CD4-positive, alpha-beta memory T cell (primary cell): Measurements from ENCODE around the gene CILP2. TPM values are rescaled to one million over a fixed set of nuclear protein-coding genes. Genes with fewer than 3 reads are reported as not detected.

Source experiments
- CTCF ChIA-PET: fragments of 350-600 bp; sonication (Branson Sonifier 250); formaldehyde crosslinking; loops from one replicate; lab custom pipeline; 2021; ENCODE audit warnings: inconsistent platforms; ENCODE audit not compliant: partially characterized antibody; lab: Charles Lee
- POLR2A ChIA-PET: fragments of 350-600 bp; sonication (Branson Sonifier 250); formaldehyde crosslinking; loops from one replicate; lab custom pipeline; 2021; ENCODE audit not compliant: partially characterized antibody; lab: Charles Lee
- DNase-seq, 5 donors: peaks; one replicate each; pipeline versions ENCODE4 v3.0.0 to v3.0.0-alpha.2; 2020 to 2022; ENCODE audit warnings: mixed read lengths in 1 of 5
- H3K27ac ChIP-seq: one replicate; pipeline ENCODE4 v1.7.0; 2013; ENCODE audit warnings: low read depth, low read length
- H3K27me3 ChIP-seq: 2 replicates; pipeline ENCODE4 v1.7.0; 2013; ENCODE audit warnings: mild to moderate bottlenecking, low read length, moderate library complexity; ENCODE audit not compliant: insufficient read depth
- H3K36me3 ChIP-seq: 2 replicates; pipeline ENCODE4 v1.7.0; 2013; ENCODE audit warnings: mild to moderate bottlenecking, low read length, moderate library complexity; ENCODE audit not compliant: insufficient read depth
- H3K4me1 ChIP-seq: 2 replicates; pipeline ENCODE4 v1.7.0; 2013; ENCODE audit warnings: mild to moderate bottlenecking, low read length, moderate library complexity; ENCODE audit not compliant: insufficient read depth
- H3K4me3 ChIP-seq, 2 donors: one replicate each; pipeline ENCODE4 v1.7.0; 2013; ENCODE audit warnings: low read length in 2 of 2, mild to moderate bottlenecking in 1 of 2
- H3K9me3 ChIP-seq, 2 donors: one replicate each; pipeline ENCODE4 v1.7.0; 2013; ENCODE audit warnings: low read length in 2 of 2, control low read depth in 1 of 2; ENCODE audit not compliant: control insufficient read depth in 1 of 2
- H3K27ac Mint-ChIP-seq, 7 donors: one replicate each; pipeline ENCODE4 v1.8.0; 2020 to 2021; ENCODE audit warnings: mixed read lengths in 7 of 7, mild to moderate bottlenecking in 6 of 7, inconsistent platforms in 3 of 7, moderate library complexity in 3 of 7
- H3K27me3 Mint-ChIP-seq, 2 donors: one replicate each; pipeline ENCODE4 v1.8.0; 2020 to 2021; ENCODE audit warnings: mixed read lengths in 2 of 2
- H3K36me3 Mint-ChIP-seq, 2 donors: one replicate each; pipeline ENCODE4 v1.8.0; 2020 to 2021; ENCODE audit warnings: mixed read lengths in 2 of 2, inconsistent platforms in 1 of 2, mild to moderate bottlenecking in 1 of 2
- H3K4me1 Mint-ChIP-seq, 4 donors: one replicate each; pipeline ENCODE4 v1.8.0; 2020 to 2021; ENCODE audit warnings: mixed read lengths in 4 of 4, mild to moderate bottlenecking in 1 of 4
- H3K4me3 Mint-ChIP-seq, 8 donors: one replicate each; pipeline ENCODE4 v1.8.0; 2020 to 2021; ENCODE audit warnings: mixed read lengths in 8 of 8, mild to moderate bottlenecking in 7 of 8, moderate library complexity in 6 of 8, inconsistent platforms in 3 of 8
- H3K9me3 Mint-ChIP-seq, 8 donors: one replicate each; pipeline ENCODE4 v1.8.0; 2020 to 2021; ENCODE audit warnings: mixed read lengths in 8 of 8, mild to moderate bottlenecking in 5 of 8, inconsistent platforms in 3 of 8, moderate library complexity in 1 of 8
- intact Hi-C: fragments of 100-400 bp; cut with micrococcal nuclease; formaldehyde crosslinking; loops from one replicate; pipeline ENCODE4 v1.15.1; 2023
- polyA plus RNA-seq, 2 donors: library from polyadenylated mRNA; unstranded; fragments of 300-500 nt; fragmentation: Illumina TruSeq; gene quantifications; one replicate each; pipeline ENCODE4 v1.2.3, GENCODE V29; 2021
- total RNA-seq, 2 experiments: library from RNA; stranded (reverse); gene quantifications; one replicate each; pipeline ENCODE4 v1.2.3, GENCODE V29; 2021

CILP2 gene, protein sequence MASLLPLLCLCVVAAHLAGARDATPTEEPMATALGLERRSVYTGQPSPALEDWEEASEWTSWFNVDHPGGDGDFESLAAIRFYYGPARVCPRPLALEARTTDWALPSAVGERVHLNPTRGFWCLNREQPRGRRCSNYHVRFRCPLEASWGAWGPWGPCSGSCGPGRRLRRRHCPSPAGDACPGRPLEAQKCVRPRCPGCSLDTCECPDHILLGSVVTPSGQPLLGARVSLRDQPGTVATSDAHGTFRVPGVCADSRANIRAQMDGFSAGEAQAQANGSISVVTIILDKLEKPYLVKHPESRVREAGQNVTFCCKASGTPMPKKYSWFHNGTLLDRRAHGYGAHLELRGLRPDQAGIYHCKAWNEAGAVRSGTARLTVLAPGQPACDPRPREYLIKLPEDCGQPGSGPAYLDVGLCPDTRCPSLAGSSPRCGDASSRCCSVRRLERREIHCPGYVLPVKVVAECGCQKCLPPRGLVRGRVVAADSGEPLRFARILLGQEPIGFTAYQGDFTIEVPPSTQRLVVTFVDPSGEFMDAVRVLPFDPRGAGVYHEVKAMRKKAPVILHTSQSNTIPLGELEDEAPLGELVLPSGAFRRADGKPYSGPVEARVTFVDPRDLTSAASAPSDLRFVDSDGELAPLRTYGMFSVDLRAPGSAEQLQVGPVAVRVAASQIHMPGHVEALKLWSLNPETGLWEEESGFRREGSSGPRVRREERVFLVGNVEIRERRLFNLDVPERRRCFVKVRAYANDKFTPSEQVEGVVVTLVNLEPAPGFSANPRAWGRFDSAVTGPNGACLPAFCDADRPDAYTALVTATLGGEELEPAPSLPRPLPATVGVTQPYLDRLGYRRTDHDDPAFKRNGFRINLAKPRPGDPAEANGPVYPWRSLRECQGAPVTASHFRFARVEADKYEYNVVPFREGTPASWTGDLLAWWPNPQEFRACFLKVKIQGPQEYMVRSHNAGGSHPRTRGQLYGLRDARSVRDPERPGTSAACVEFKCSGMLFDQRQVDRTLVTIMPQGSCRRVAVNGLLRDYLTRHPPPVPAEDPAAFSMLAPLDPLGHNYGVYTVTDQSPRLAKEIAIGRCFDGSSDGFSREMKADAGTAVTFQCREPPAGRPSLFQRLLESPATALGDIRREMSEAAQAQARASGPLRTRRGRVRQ
- total RNA-seq (under 1 TPM; 0.09 to 0.14 TPM), polyA plus RNA-seq (not detected)

GRCh38 chr19:19538061-19538784, at the start of gene CILP2:
TSS of gene CILP2 (plus strand) at chr19:19538265. CDS start at chr19:19538350, 85 bp downstream.
- H3K4me3 ChIP-seq = no peak within 1 kb of the TSS
- H3K9me3 ChIP-seq = no peaks in the 10 kb centered on the region
- peaks cover 0 to 1% of the 10 kb centered on the region in 2 donors for H3K27me3 Mint-ChIP-seq
- peak within 1 kb of the TSS; percentile 21 for H3K27ac ChIP-seq
- intact Hi-C loops = no loop called here
- POLR2A ChIA-PET = interaction anchor here (0.9 to 2.7 kb wide), 5 partner anchors 9 to 131 kb away, joined by 4 to 15 read pairs (median 7); partner anchors contain the start of genes ATP13A1 and ZNF101
- H3K4me1 ChIP-seq = peaks cover 27% of the 10 kb centered on the region
- peak in 4 of 5 donors; percentile 18 to 51 (median 26) for DNase-seq
- H3K36me3 ChIP-seq = no peaks in the 10 kb centered on the region
- no peaks in the 10 kb centered on the region for H3K9me3 Mint-ChIP-seq
- no peaks in the 10 kb centered on the region for H3K27me3 ChIP-seq
- H3K36me3 Mint-ChIP-seq = no peaks in the 10 kb centered on the region
- CTCF ChIA-PET = interaction anchor here (1.1 kb wide), 1 partner anchor 14 kb away, joined by 7 read pairs; no protein-coding TSS in a partner anchor
- peak within 1 kb of the TSS; percentile 5 to 82 (median 66) for H3K27ac Mint-ChIP-seq
- peak within 1 kb of the TSS; percentile 59 to 91 (median 81) for H3K4me3 Mint-ChIP-seq
- H3K4me1 Mint-ChIP-seq = peaks cover 17 to 44% (median 29%) of the 10 kb centered on the region in 4 donors

DNA sequence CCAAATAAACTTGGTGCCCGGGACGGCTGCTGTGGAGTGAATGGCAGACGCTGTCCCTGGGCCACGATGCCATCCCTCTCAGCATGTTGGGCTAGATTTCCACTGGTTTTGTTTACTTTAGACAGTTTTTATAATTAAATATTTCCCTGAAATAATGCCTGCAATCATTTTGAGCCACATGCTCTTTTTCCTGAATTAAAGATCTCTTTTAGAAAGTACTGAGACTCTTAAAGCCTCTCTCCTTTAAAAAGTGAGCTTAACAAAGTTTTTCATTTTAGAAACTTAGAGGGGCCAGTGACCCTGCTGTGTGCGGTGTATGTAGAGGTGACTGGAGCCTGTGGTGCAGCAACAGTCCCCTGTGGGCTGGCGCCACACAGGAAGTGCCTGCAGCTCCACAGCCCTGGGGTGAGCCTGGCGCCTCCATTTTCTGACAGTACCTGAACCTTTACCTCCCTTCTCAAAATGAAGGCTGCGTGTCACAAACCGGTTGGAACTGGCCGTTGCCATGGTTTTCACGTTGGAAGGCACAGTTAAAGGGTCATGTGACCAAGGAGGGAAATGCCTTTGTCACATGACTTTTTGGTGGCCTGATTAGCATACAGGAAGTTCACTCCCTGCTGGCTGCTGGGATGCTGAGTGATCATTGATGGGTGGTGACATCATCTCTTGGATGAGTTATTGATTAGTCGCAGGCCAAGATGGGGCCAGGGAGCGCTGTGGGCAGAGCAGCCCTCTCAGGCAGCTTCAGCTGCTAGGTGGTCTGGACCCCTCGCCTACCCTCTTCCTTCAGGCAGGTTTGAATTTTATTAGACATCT, 49.0 kb upstream of the CILP2 start:
- Histone ChIP-seq H3K27ac (peak overlapping the region; percentile 80), H3K4me3 (peak overlapping the region; percentile 9 to 37), H3K36me3 (peaks cover 16% of the 10 kb centered on the region), H3K9me3 (no peaks in the 10 kb centered on the region), H3K4me1 (peaks cover 54% of the 10 kb centered on the region), H3K27me3 (no peaks in the 10 kb centered on the region)
- intact Hi-C loops = loop anchor here (1.0 to 5.0 kb wide), 6 partner anchors 27 to 169 kb away; partner anchors contain the start of genes GATAD2A, MAU2, NDUFA13 and SUGP1
- DNase-seq = peak; percentile 93 to 99 (median 95)
- Mint-ChIP-seq H3K36me3 (peaks cover 10 to 27% of the 10 kb centered on the region in 2 donors), H3K4me3 (peak overlapping the region; percentile 68 to 87 (median 78)), H3K9me3 (no peaks in the 10 kb centered on the region), H3K27ac (peak overlapping the region; percentile 98 to 100 (median 100)), H3K4me1 (peaks cover 29 to 67% (median 47%) of the 10 kb centered on the region in 4 donors), H3K27me3 (no peaks in the 10 kb centered on the region)
- CTCF ChIA-PET = interaction anchor here (0.6 to 10.9 kb wide), 14 partner anchors 17 to 264 kb away, joined by 3 to 287 read pairs (median 12); partner anchors contain the start of gene GATAD2A
- POLR2A ChIA-PET = interaction anchor here (0.7 to 5.7 kb wide), 24 partner anchors 10 to 303 kb away, joined by 3 to 134 read pairs (median 6); partner anchors contain the start of genes BORCS8, GATAD2A, NDUFA13 and RFXANK

DNA sequence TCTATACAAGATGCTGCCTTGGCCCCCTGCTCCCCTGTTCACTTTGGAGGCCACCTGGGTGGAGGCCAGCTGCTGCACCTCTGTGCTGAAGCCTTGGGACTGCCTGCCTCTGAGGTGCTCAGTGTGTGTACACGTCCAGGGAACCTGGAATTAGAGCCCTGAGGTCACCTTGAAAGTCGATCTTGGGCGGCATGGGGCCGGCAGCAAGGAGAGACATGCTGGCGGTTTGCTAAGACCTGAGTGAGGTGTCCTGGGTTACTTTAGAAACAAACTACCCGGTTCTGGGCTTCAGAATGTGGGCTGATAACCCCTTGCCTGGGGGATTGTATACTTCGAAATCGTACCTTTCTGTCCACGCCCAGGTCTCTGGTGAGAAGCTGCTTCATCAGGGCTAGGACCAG, 48.3 kb upstream of the CILP2 start:
- peaks cover 54% of the 10 kb centered on the region for H3K4me1 ChIP-seq

GRCh38 chr19:19490214-19490968, 47.7 kb upstream of the CILP2 start:
- peaks cover 10 to 36% of the 10 kb centered on the region in 2 donors for H3K36me3 Mint-ChIP-seq

More for the DNA sequence above, 48.3 kb upstream of the CILP2 start:
- H3K9me3 Mint-ChIP-seq = no peaks in the 10 kb centered on the region
- peak overlapping the region; percentile 80 for H3K27ac ChIP-seq
- peak overlapping the region in 7 of 8 donors; percentile 68 to 87 (median 78) for H3K4me3 Mint-ChIP-seq
- POLR2A ChIA-PET = interaction anchor here (0.7 to 5.7 kb wide), 22 partner anchors 15 to 344 kb away, joined by 3 to 134 read pairs (median 6); partner anchors contain the start of genes BORCS8, GATAD2A, NDUFA13 and NR2C2AP
- H3K36me3 Mint-ChIP-seq = peaks cover 10 to 34% of the 10 kb centered on the region in 2 donors
- peaks cover 30 to 64% (median 47%) of the 10 kb centered on the region in 4 donors for H3K4me1 Mint-ChIP-seq
- peak overlapping the region in 1 of 2 donors; percentile 37 for H3K4me3 ChIP-seq
- H3K27ac Mint-ChIP-seq = peak overlapping the region; percentile 98 to 100 (median 100)
- CTCF ChIA-PET = interaction anchor here (1.0 to 10.9 kb wide), 28 partner anchors 9 to 349 kb away, joined by 3 to 287 read pairs (median 8); partner anchors contain the start of gene GATAD2A
- intact Hi-C loops = loop anchor here (1.0 to 5.0 kb wide), 9 partner anchors 26 to 304 kb away; partner anchors contain the start of genes BORCS8, GATAD2A, MAU2 and NDUFA13
- H3K9me3 ChIP-seq = no peaks in the 10 kb centered on the region
- H3K27me3 ChIP-seq = no peaks in the 10 kb centered on the region
- DNase-seq = peak in 3 of 5 donors; percentile 21 to 54 (median 27)
- peaks cover 23% of the 10 kb centered on the region for H3K36me3 ChIP-seq
- H3K27me3 Mint-ChIP-seq = no peaks in the 10 kb centered on the region

More at GRCh38 chr19:19490214-19490968, 47.7 kb upstream of the CILP2 start:
- Mint-ChIP-seq H3K4me1 (peaks cover 31 to 59% (median 45%) of the 10 kb centered on the region in 4 donors), H3K27ac (peak overlapping the region; percentile 98 to 100 (median 100)), H3K27me3 (no peaks in the 10 kb centered on the region), H3K9me3 (no peaks in the 10 kb centered on the region), H3K4me3 (peak overlapping the region in 6 of 8 donors; percentile 17 to 87 (median 56))
- H3K36me3 ChIP-seq = peaks cover 26% of the 10 kb centered on the region
- no peaks in the 10 kb centered on the region for H3K9me3 ChIP-seq
- H3K4me1 ChIP-seq = peaks cover 50% of the 10 kb centered on the region
- no peaks in the 10 kb centered on the region for H3K27me3 ChIP-seq
- H3K4me3 ChIP-seq = peak overlapping the region in 1 of 2 donors; percentile 37
- ChIA-PET POLR2A (interaction anchor here (0.6 to 5.7 kb wide), 21 partner anchors 15 to 344 kb away, joined by 3 to 134 read pairs (median 6); partner anchors contain the start of genes BORCS8, GATAD2A, NDUFA13 and NR2C2AP), CTCF (interaction anchor here (1.0 to 10.9 kb wide), 36 partner anchors 10 to 349 kb away, joined by 3 to 287 read pairs (median 6); partner anchors contain the start of genes GATAD2A, NDUFA13 and TSSK6)
- DNase-seq = peak; percentile 80 to 84 (median 81)
- peak overlapping the region; percentile 80 for H3K27ac ChIP-seq
- intact Hi-C loops = loop anchor here (1.0 to 2.0 kb wide), 3 partner anchors 123 to 304 kb away; partner anchors contain the start of genes BORCS8 and RFXANK
